Body of pancreas (tissue), 4 donors: ENCODE results near the gene OGG1.

Experiments
- CTCF ChIP-seq, 7 experiments: fragments of 450-650 bp in 4 of 7; fragments of 200-600 bp in 3 of 7; sonication (generic) in 3 of 7; IDR thresholded peaks; one replicate each; pipeline ENCODE4 v1.5.1; 2016 to 2019; ENCODE audit warnings: antibody characterized with exemption in 7 of 7
- POLR2A ChIP-seq, 3 donors: fragments of 450-650 bp; IDR thresholded peaks; one replicate each; pipeline ENCODE4 v1.6.1; 2016; ENCODE audit warnings: antibody characterized with exemption in 3 of 3, mild to moderate bottlenecking in 2 of 3

GRCh38 chr3:9786209-9786739 lies 36.5 kb downstream of the OGG1 start:
- no peak for TF ChIP-seq CTCF (IDR thresholded peaks at IDR 0.05)
- no peak for TF ChIP-seq POLR2A (IDR thresholded peaks at IDR 0.05)
